HG02678 (cell line): Measurements from ENCODE around the gene CYB561D1.
A peak's percentile ranks its signal among the peaks of the same experiment; 100 is the strongest.

ENCODE experiments used
- ATAC-seq: cut with Tn5 transposase; IDR thresholded peaks from one replicate; pipeline ENCODE4 v1.9.1; 2021; ENCODE audit warnings: mild to moderate bottlenecking, moderate library complexity; ENCODE audit not compliant: unreplicated experiment

Gene CYB561D1

GRCh38 chr1:109527846-109528695 lies 34.2 kb downstream of the CYB561D1 start:
- ATAC-seq: no peak

- ATAC-seq: no peak
These were observed 34.8 kb downstream of the CYB561D1 start for GRCh38 chr1:109528712-109529111.

- no peak for ATAC-seq
These were observed 36.1 kb downstream of the CYB561D1 start for GRCh38 chr1:109529881-109530456.

GRCh38 chr1:109530457-109531087 lies 36.7 kb downstream of the CYB561D1 start:
- no peak for ATAC-seq

- ATAC-seq: no peak
These were observed 37.5 kb downstream of the CYB561D1 start for GRCh38 chr1:109531380-109531779.

GRCh38 chr1:109531826-109532364 lies 38.0 kb downstream of the CYB561D1 start:
- ATAC-seq: no peak

- peak; percentile 81 for ATAC-seq
These were observed 38.7 kb downstream of the CYB561D1 start for GRCh38 chr1:109532365-109533136.

- no peak for ATAC-seq
These were observed 40.5 kb downstream of the CYB561D1 start for GRCh38 chr1:109534307-109534858.

GRCh38 chr1:109535481-109535880 lies 41.6 kb downstream of the CYB561D1 start:
- no peak for ATAC-seq

GRCh38 chr1:109535971-109536491 lies 42.1 kb downstream of the CYB561D1 start:
- no peak for ATAC-seq

- no peak for ATAC-seq
These were observed 43.7 kb downstream of the CYB561D1 start for GRCh38 chr1:109537450-109538178.

GRCh38 chr1:109538827-109539555 lies 45.1 kb downstream of the CYB561D1 start:
- ATAC-seq: no peak

GRCh38 chr1:109539676-109540075 lies 45.8 kb downstream of the CYB561D1 start, which contains the start of gene GPR61:
TSS of gene GPR61 (plus strand) at chr1:109539872. CDS start at chr1:109543023, 3,151 bp downstream.
- ATAC-seq: no peak

GRCh38 chr1:109541102-109541501 lies 47.2 kb downstream of the CYB561D1 start:
- no peak for ATAC-seq

GRCh38 chr1:109542657-109543056 lies 48.8 kb downstream of the CYB561D1 start:
- no peak for ATAC-seq

GRCh38 chr1:109543283-109543987 lies 49.5 kb downstream of the CYB561D1 start:
- ATAC-seq: no peak

- ATAC-seq: no peak
These were observed 50.3 kb downstream of the CYB561D1 start for GRCh38 chr1:109543988-109544735.
